Loucy (cell line): ENCODE measurements around the gene RNF38.

Experiments used
- CTCF ChIP-seq: fragments of 200-600 bp; sonication (generic); conservative IDR thresholded peaks from 2 replicates; pipeline ENCODE4 v1.5.1; 2014; ENCODE audit warnings: mild to moderate bottlenecking, antibody characterized with exemption, low read length
- EZH2phosphoT487 ChIP-seq: fragments of 200-600 bp; IDR thresholded peaks from 2 replicates; pipeline ENCODE4 v1.6.1; 2018; ENCODE audit warnings: antibody characterized with exemption, mild to moderate bottlenecking, moderate library complexity, borderline replicate concordance

- TF ChIP-seq CTCF (no peak), EZH2phosphoT487 (no peak)
These were observed 63.1 kb downstream of the RNF38 start for GRCh38 chr9:36337002-36337401.
